Effector CD8-positive, alpha-beta T cell (primary cell): Measurements from ENCODE around the gene IGSF9.

ENCODE experiments used
- DNase-seq: peaks from one replicate; lab custom pipeline; 2025; lab: John Stamatoyannopoulos, UW

The IGSF9 gene

DNA sequence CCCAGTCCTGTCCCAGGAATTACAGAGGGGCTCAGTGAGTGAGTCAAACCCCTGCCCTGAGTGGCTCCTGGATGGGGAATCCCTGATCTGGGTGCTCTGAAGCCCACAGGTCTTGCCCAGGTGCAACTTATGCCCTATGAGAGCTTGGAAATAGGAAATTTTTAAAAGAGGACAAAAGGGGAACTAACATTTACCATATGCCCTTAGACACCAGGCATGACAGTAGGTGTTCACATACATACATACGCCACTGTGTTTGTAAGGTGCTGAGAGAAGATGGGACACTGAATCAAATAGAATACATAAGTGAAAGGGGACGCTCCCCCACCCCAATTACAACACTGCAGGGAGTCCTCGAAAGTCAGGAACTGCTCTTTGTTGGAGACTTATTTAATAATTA, 46.9 kb downstream of the IGSF9 start:
- no peak for DNase-seq

DNA sequence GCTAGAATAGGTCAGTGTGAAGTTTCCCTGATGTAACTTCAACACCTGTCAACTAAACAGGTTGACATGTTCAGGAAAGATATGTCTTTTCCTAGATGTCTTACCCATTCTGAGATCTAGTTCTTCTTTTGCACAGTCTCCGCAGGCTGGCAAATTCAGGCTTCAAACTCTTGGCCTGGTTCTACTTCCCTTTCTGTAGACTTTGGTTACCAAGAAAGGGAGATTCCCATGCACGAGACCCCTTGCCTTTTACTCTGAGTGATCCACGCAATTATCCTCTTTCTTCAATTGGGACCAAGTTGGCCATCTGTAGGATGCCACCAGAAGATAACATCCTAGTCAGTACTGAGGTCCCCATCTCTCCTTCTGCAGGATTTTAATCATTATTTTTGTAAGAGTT, 47.5 kb downstream of the IGSF9 start:
- no peak for DNase-seq

DNA sequence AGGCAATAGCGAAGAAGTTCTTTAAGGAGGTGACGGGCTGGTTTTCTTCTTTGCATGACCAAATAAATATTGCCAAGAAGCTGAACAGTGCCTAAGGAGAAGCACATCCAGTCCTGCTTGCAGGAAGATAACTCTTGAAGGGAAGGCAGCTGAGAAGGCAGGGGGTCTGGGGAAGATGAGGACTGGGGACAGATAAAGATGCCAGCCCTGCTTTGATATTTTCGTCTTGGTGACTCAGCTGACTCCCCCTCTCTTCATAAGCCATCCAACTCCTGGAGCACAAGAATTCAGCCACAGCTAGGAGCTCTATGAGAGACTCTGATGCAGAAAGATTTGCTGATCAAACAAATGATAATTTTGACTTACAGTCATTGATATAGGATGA, 48.9 kb downstream of the IGSF9 start:
- no peak for DNase-seq

DNA sequence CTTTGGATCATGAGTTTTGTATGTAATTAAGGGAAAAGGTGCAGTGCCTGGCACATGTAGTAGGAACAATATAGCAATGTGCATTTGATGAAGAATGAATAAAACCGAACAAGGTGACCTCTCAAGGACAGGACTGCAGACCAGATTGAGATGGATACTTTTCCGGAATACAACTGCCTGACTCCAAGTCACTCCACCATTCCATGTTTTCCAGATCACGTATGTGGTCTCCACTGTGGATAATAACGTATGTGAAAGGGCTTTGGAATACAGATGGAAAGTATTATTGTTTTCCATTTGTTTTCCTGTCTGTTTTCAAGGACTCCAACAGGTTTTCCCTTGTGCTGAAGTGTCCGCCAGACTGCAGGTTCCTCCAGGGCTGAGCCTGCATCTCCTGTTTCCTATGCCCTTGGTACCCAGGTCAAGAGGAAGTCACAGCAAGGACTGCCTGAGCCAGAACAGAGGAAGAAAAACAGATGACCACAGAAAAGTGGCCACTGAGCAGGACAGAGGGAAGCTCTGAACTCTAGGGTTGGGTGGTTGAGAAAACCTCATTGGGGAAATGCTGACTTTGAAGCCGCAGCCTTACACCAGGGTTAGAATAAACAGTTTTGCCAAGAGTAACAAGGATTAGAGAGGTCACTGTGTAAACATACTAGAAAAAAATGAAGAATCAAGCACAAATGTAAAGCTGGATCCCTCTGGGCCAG, 49.4 kb downstream of the IGSF9 start:
- no peak for DNase-seq

DNA sequence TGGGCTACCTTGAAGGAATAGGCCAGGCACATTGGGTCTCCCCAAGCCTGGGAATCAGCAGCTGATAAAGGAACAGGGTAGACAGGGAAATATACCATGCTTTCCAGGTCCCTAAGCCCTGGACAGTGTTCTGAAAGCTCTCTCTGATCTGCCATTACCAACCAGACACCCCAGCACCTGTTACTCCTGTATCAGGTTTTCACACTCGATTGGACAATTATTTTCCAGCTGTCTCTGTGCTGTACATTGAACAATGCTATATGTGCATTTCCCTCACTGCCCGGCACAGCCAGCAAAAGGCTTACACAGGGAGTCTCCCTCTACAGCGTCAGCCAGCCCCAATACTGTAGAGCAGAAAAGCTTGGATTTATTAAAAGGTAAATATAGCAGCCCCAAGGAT, 50.1 kb downstream of the IGSF9 start:
- DNase-seq = no peak

DNA sequence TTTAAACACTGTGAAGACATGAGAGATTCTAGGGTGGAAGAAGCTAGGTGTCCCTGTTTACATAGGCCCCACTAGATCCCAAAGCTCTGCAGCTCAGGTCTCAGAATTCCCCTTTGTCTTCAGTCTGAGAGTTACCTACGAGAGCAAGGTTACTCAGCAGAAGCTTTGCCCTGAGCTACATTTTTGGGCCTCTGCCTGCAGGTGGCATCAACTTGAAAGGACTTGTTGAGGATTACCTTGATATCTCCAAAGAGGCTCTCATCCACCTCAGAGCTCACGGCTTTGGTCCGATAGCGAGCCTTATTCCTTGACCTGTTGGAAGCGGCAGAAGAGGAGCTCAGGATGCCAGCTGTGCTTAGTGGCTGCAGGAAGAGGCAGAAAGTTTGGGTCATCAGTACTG, 52.5 kb downstream of the IGSF9 start:
- DNase-seq = no peak

DNA sequence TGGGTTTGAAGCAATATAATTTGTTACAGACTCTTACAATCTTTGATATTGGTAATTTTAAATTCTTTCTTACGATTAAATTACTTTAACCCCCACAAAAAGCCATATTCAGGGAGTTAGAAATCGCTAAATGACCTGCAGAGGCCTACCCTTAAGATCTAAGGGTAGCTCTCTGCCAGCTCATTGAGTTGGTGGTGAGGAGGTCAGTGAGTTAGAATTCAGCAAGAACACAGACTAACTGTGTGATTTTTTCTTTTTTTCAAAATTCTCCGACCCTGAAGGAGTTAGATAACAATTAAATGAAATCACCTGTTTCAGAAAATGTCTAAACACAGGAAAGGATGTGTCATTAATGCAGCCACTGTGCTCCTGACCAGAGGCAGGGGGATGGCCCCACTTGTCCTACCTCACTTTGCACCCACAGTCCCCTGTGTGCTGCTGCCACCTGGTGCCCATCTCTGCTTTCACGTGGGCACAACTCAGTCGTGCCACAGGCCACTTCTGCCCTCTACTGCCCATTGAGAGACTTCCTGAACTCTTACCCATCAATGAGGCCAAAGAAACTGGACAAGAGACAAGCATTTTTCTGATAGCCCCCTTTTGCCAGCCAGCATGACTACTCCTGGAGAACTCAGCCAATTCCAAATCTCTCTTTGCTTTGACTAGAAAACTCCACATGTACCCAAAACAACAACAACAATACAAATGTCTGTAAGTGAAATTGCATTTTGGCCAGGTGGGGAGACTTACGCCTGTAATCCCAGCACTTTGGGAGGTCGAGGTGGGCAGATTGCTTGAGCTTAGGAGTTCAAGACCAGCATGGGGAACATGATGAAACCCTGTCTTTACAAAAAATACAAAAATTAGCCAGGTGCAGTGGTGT, 53.9 kb downstream of the IGSF9 start:
- peak; percentile 65 for DNase-seq

DNA sequence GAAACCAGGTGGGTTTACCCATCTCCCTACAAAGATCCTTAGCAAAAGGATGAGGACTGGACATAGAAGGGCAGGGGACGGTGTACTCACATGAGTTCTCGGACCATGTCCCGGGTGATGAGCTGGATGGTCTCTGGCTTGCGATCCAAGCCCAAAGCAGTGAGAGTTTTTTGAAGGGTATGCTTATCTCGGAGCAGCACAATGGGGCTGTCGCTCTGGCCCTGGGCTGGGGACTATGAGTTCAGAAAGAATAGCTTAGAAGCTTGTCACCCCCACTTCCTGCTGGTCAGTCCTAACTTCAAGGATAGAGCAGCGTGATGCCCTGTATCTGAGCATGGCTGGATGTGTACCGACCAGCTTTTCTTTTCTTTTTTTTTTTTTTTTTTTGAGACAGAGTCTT, 55.0 kb downstream of the IGSF9 start:
- DNase-seq = no peak

DNA sequence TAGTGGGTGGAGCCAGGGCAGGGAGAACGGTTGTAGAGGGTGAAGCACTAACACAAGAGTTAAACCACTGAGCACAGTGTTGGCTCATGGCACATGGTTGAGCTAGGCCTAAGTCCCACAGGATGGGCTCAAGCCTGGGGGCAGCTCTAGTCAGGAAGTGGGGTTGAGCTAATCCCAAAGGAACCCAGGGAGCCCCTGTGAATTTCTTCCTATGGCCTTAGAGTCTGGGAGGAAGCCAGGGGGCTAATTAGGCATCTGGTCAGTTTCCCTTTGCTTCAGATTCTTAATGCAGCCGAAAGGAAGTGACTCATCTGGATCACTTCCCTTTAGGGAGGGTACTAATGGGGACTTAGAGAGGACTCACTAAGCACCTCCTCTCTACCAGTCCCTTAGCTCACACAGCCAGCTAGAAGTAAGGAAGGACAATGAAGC, 55.6 kb downstream of the IGSF9 start:
- DNase-seq = no peak

DNA sequence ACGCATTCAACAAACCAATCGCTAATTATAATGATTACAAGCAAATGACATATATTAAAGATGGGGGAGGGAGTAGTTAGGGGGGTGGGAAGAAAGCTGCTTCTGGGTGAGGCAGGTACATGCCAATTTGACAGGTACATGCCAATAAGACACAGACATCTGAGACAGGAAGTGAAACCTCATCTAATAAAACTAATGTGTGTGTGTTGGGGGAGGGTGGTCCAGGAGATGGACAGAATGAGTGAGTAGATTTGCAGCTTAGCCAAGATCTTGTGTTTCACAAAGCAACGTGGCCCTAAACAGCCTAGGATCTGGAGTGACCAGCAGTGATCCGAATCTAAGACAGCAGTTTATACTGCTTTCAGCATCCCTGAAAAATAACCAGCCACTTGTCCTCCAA, 56.2 kb downstream of the IGSF9 start:
- DNase-seq = no peak

DNA sequence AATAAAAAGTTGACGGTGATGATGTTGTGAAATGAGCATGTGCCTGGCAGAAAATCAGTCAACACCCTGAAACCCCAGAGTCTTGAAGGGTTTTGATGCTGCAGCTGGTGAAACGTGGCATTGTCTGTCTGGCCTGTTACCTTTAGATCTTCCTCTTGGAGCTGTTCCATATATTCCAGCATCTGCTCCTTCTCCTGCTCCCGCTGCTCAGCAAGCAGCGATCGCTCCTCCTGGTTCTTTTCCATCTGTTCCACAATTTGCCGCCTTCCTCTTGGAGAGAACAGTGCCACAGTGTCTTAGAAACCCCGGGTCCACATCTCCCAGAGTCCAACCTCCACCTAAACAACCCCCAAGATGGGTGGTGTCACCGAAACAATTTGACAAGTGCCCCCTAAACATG, 61.1 kb downstream of the IGSF9 start:
- no peak for DNase-seq

DNA sequence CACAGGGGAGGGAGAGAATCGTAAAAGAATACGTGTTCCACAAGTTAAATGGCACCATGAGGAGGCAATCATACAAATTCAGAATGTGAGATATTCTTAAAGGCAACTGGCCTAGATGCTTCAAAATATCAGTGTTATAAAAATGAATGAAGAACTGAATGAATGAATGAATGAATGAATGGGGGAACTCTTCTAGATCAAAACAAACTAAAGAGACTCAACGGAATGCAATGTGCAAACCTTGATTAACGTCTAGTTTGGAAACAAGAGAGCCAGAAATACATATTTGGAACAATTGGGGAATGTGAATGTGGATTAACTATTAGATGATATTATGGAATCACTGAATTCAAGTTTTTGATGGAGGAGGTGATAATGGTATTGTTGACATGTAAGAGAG, 62.3 kb downstream of the IGSF9 start:
- no peak for DNase-seq

DNA sequence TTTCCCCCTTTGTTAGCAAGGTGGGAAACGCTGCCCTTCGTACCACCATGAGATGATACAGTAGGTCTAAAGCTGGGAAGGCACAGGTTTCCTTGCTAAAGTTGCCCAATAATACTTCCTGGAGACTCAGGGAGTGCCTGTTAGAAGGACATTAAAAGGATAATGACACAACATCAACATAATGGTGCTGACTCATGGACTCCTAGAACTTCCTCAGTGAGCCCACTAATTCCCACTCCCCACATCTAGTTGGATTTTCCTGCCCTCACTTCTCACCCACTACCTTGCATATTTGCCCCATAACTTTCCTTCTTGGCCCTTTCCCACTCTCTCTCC, 62.9 kb downstream of the IGSF9 start:
- DNase-seq = no peak

DNA sequence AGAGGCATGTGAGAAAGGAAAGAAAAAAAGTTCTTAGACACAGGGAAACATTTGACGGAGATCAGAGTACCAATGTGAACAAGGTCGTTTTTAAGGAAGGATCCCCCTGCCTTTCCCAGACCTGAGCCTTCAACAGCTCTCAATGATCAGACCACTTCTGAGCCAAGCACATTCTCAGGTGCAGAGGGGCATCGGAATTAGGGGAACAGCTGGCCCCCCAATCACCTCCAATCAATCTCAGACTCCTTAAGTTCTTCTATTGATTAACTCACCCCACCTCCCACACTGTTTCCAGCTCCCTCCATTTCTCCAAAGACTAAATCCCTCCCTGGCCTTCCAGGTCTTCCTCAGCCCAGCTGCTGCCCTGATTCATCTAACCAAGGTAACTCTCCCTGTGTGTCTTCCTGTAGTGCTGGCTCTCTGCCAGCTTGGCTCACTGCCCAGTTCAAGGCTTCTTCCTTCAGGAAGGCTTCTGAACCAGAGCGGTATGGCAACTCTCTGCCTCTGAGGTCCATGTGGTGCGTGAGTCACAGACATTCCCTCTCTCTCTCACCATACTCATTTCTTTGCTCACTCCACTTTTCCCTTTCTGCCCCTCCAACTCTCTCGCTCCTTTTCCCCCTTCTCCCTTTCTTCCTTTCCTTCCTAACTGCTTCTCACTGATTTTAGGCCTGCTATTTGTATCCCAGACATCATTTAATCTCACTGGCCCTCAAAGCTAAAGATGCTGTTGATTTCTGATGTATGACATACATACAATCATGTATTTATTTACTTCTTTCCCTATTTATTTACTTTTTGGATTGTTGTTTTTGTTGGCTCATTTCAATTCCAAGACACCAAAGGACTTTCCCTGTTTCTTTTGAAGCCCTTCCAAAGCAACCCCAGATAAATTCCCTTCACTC, 63.5 kb downstream of the IGSF9 start:
- DNase-seq = peak; percentile 30

DNA sequence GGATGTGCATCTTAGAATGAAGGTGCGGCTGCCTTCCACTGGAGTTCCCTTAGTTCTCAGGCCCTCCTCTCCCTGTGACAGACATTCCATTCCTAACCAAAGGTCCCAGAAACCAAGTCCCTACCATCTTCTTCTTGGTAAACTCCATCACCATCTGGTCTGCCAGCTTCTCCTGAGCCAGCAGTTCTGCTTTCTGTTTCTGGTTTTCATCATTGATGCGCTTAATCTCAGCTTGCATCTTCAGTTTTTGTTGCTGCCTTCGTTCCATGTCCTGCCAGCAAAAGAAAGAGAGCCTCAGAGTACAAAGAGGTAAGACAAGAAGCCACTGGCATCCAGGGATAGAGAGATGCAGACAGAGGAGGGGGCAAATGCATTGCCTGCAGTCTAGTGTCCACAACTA, 65.0 kb downstream of the IGSF9 start:
- DNase-seq = no peak

DNA sequence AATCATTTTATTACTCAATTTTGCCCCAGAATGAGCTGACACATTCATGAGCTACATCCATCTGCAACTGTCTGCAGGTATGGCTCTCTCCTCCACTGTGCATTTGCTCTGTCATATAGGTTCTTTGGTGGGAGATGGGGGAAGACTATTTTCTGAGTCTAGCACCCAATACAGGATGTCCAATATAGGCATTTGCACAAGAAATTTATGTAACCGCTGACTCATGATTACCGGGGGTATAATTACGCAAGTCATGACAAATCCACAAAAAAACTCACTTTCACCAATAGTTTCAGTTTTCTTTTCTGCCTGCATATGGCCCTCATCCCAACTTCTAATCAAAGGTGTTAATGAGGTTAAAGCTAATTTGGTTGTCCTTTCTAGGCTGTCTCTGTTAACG, 65.4 kb downstream of the IGSF9 start:
- DNase-seq = no peak

DNA sequence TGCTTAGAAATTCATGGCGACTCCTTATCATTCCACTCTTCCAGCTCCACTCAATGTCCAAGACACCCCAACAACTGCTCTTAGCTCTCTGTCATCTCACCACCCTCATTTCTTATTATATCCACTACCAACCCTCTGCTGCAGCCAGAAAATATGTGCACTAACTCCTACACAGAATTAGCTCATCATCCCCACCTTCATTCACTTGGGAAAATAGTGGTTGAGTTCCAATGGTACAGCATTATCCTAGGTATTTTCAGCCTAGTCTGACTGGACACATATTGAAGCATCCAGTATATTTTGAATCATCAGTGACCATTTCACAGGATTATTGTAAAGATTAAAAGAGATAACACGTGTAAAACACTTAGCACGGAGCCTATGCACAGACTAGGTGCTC, 66.3 kb downstream of the IGSF9 start:
- no peak for DNase-seq

DNA sequence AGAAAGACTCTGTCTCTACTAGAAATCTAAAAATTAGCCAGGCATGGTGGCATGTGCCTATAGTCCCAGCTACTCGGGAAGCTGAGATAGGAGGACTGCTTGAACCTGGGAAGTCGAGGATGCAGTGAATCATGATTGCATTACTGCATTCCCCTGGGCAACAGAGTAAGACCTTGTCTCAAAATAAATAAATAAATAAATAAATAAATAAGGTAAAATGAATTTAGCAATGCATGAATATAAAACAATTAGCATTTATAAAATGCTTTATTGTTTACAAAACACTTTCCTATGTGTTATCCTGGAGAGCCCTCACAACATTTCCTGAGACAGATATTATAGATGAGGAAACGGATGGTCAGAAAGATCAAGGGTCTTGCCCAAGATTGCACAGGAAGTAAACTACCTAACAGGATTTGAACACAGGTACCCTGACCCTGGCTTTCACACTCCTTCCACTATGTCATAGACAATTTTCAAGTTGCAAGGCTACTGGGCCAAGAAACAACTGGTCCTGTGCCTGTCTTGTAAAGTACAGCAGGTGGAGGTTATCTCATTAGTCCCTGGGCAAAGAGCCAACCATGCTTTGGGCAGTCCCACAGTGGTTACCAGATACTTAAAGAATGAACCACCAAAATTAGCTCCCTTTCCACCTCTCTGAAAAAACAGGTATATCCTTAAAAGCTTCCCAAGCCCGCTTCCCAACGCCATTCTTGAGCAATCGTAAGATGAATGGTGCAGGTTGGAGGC, 67.5 kb downstream of the IGSF9 start:
- no peak for DNase-seq
